Measurements from ENCODE around the gene PCDH9. TPM values are rescaled to one million over a fixed set of nuclear protein-coding genes. Genes with fewer than 3 reads are reported as not detected.

The PCDH9 gene
- total RNA-seq, 1 experiment from 2014 or later, result 5.6 TPM

GRCh38 chr13:67230404-67231288, 510 bp upstream of the PCDH9 start:
- Histone ChIP-seq H3K4me3 (peak overlapping the region; percentile 73), H3K27me3 (no peaks in the 10 kb centered on the region), H3K27ac (peak overlapping the region; percentile 82), H3K36me3 (no peaks in the 10 kb centered on the region), H3K4me1 (0 out of 2 replicates have a peak, but pooled peaks cover 2% of the 10 kb centered on the region), H3K9me3 (replicated peaks) (no peaks in the 10 kb centered on the region)
- DNase-seq, result peak; percentile 95 to 96

DNA sequence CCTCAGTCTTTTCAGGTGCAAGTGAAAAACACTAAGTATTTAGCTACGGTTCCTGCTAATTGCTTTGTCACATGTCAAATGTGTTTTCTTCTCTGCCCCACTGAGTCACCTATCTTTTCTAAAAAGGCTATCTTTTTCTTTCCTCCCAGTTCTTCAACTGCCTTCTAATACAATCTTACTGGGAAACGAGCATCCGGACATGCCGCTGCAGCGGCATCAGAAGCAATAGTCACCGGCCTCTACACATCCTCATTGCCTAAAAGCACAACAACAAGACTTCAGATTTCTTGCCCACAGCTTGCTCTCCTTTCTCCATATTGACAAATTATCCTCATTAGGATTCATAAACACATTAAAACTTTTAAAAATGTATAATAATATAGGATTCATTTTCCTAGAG, 1.2 kb downstream of the PCDH9 start:
- no peak overlapping the region for H3K27ac ChIP-seq
- peak overlapping the region; percentile 73 for H3K4me3 ChIP-seq
- no peaks in the 10 kb centered on the region for H3K36me3 ChIP-seq
- H3K4me1 ChIP-seq, result peaks cover 4% of the 10 kb centered on the region
- DNase-seq, result peak in 1 of 2 experiments; percentile 36
- no peaks in the 10 kb centered on the region for H3K27me3 ChIP-seq
- no peaks in the 10 kb centered on the region for H3K9me3 ChIP-seq (replicated peaks)

GRCh38 chr13:67228031-67228430, 2.1 kb downstream of the PCDH9 start:
- no peak for DNase-seq
- peaks cover 8% of the 10 kb centered on the region for H3K4me1 ChIP-seq
- H3K9me3 ChIP-seq (replicated peaks), result no peaks in the 10 kb centered on the region
- H3K4me3 ChIP-seq, result no peak overlapping the region; the same call in 1 of the 2 replicates
- H3K27ac ChIP-seq, result no peak overlapping the region
- no peaks in the 10 kb centered on the region for H3K36me3 ChIP-seq
- no peaks in the 10 kb centered on the region for H3K27me3 ChIP-seq

GRCh38 chr13:67227131-67227983, 2.8 kb downstream of the PCDH9 start:
- Histone ChIP-seq H3K27me3 (no peaks in the 10 kb centered on the region), H3K27ac (no peak overlapping the region), H3K4me1 (peaks cover 8% of the 10 kb centered on the region), H3K9me3 (replicated peaks) (no peaks in the 10 kb centered on the region), H3K4me3 (no peak overlapping the region), H3K36me3 (no peaks in the 10 kb centered on the region)
- DNase-seq, result no peak

DNA sequence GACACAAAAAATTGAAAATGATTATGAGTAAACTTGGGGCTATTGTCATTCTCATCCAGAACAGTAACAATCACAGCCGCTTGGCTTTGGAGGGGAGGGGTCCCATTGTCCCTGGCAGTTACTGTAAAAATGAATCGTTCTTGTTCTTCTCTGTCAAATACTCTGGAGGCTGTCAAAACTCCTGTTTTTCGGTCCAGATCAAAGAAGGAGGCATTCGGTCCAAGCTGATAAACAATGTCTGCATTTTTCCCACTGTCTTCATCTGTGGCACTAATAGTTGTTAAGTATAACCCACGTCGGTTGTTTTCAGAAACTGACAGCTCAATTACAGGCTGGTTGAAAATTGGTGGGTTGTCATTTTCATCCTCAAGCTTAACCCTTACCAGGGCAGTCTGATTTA, 3.4 kb downstream of the PCDH9 start:
- Histone ChIP-seq H3K4me3 (no peak overlapping the region), H3K36me3 (no peaks in the 10 kb centered on the region), H3K4me1 (peaks cover 6% of the 10 kb centered on the region), H3K27ac (no peak overlapping the region), H3K27me3 (no peaks in the 10 kb centered on the region), H3K9me3 (replicated peaks) (no peaks in the 10 kb centered on the region)
- DNase-seq, result no peak

GRCh38 chr13:67225252-67226159, 4.6 kb downstream of the PCDH9 start:
- H3K36me3 ChIP-seq, result no peaks in the 10 kb centered on the region
- no peak overlapping the region for H3K27ac ChIP-seq
- H3K4me1 ChIP-seq, result peaks cover 6% of the 10 kb centered on the region
- no peaks in the 10 kb centered on the region for H3K27me3 ChIP-seq
- H3K9me3 ChIP-seq (replicated peaks), result no peaks in the 10 kb centered on the region
- no peak overlapping the region for H3K4me3 ChIP-seq
- no peak for DNase-seq

DNA sequence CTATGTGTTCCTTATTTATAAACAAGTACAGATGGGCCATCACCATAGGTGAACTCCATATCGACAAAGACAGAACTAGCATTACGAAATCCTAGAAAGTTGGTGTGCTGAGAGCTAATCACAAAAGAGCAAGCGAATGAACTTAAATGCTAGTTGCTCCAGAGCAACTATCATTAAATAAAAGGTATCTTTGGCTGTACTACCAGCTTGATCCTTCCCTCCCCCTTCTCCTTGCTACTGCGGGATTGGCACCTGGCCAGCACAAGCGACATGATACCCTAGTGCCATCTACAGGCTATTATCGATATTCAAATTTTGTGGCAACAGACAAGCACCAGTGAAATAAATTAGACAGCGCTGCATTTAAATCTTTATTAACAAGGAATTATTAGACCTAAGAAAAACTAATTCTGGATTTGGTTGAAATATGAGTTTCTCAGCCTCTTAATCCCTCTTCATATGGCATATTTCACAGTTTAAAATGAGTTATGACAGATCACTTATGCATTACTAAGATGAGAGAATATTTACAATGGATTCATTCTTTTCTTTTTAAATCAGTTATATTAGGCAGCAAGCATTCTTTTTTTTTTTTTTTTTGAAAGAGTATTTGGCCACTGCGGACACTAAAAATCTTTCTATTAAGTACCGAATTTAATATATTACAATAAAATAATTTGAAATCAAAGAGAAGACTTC, 5.8 kb downstream of the PCDH9 start:
- Histone ChIP-seq H3K27me3 (no peaks in the 10 kb centered on the region), H3K4me3 (no peak overlapping the region), H3K27ac (no peak overlapping the region), H3K36me3 (no peaks in the 10 kb centered on the region), H3K9me3 (replicated peaks) (no peaks in the 10 kb centered on the region), H3K4me1 (peaks cover 6% of the 10 kb centered on the region)
- DNase-seq, result peak; percentile 64 to 86

DNA sequence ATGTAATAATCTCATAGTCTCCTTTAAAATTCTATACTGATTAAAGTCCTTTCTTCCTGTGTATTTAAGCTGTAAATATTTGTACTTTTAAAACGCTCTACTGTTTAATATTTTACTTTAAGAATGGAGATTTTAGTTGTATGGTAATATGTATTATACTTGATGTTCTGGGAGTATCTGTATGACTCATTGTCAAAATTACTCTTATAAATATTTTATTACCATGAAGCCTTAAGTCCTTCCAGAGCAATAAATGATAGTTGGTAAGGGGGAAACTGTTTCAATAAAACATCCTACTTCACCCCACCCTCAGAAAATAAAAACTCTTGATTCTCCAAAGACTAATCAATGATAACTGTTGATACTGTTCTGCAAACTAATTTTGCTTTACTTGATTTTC, 6.4 kb downstream of the PCDH9 start:
- no peaks in the 10 kb centered on the region for H3K9me3 ChIP-seq (replicated peaks)
- H3K27me3 ChIP-seq, result no peaks in the 10 kb centered on the region
- peaks cover 6% of the 10 kb centered on the region for H3K4me1 ChIP-seq
- H3K36me3 ChIP-seq, result no peaks in the 10 kb centered on the region
- H3K4me3 ChIP-seq, result no peak overlapping the region
- no peak for DNase-seq
- H3K27ac ChIP-seq, result no peak overlapping the region

DNA sequence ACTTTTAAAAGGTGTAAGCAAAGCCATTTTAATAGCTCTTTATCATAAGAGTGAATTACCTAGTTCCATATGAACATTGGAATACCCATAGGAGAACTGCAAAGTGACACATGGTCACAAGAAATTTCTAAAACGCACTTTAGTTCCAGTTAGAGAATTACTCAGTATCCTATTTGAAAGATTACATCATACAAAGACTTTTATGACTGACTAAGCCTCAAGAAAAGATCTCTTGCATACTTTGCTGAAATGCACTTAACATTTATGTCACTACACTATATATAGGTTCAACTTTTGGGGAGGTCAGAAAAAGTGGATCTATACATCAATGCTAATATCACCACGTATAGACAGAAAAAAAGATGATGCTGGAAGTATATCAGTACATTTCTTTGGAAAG, 7.1 kb downstream of the PCDH9 start:
- DNase-seq, result no peak
- H3K27ac ChIP-seq, result 0 out of 2 replicates have a peak overlapping the region, but pooled peaks have one; percentile 0

DNA sequence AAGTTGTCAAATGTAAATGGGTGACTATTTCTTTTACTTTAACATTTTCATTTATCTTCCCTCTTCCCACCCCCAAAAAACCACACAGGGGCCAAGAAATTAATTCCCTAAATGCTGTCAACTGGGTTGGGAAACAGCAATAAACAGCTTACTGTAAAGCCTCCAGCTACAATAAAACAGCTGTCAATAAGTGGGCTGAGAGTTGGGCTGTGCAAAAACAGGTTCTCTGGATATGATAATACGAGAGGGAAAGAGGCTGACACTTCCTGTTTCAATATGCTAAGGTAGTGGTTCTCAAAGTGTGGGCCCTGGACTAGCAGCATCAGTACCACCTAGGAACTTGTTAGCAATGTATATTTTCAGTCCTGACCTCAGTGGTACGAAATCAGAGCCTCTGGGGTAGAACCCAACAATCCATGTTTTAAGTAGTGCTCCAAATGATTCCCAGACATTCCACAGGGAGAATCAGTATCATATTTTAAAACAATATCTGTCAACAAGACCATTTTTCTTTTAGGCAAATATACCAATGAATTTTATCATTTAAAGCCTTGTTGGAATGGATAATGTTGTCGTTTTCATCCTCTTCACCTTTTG, 8.4 kb downstream of the PCDH9 start:
- no peak overlapping the region for H3K4me3 ChIP-seq
- DNase-seq, result peak in 1 of 2 experiments; percentile 44
- no peaks in the 10 kb centered on the region for H3K27me3 ChIP-seq
- H3K9me3 ChIP-seq (replicated peaks), result no peaks in the 10 kb centered on the region
- no peak overlapping the region for H3K27ac ChIP-seq
- no peaks in the 10 kb centered on the region for H3K36me3 ChIP-seq
- peaks cover 6% of the 10 kb centered on the region for H3K4me1 ChIP-seq

More for the DNA sequence above, 7.1 kb downstream of the PCDH9 start:
- peaks cover 6% of the 10 kb centered on the region for H3K4me1 ChIP-seq
- H3K9me3 ChIP-seq (replicated peaks), result no peaks in the 10 kb centered on the region
- H3K36me3 ChIP-seq, result no peaks in the 10 kb centered on the region
- H3K27me3 ChIP-seq, result no peaks in the 10 kb centered on the region
- H3K4me3 ChIP-seq, result no peak overlapping the region

DNA sequence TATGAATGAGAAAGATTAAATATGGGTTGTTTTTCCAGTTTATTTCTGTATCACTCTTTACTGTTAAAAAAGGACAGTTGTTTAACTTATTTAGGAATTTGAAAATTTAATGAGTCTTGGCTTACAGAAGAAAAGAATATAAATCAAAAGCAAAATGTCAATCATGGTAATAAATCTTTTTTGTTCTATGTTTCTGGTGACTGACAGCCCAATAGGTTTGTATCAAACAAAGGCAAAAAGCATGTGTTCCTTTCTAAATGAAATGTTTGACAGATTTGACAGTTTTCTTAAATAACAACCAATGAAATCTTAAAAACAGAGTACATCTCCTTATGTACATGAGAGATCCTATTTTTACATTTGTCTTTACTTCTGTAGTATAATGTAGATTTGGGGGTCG, 11.0 kb downstream of the PCDH9 start:
- Histone ChIP-seq H3K36me3 (no peaks in the 10 kb centered on the region), H3K27ac (no peak overlapping the region), H3K27me3 (no peaks in the 10 kb centered on the region), H3K4me3 (no peak overlapping the region), H3K4me1 (peaks cover 6% of the 10 kb centered on the region), H3K9me3 (replicated peaks) (no peaks in the 10 kb centered on the region)
- DNase-seq, result no peak

DNA sequence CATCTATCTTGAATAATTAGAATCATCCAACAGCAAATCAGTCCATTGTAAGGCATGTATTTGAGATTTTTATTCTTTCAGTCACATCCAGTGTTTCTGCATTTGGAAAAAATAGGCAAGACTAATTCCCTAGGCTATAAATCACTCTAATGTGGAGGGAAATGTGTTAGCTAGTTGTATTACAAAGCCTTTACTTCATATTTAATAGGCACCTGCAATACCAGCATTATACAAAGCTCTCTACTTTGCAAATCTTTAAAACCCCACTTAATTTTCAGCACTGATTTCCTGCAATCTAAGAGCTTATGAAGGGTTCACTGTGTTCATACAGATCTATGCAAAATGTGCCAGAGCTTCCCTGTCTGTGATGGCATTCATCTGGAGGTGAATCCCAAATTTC, 12.3 kb downstream of the PCDH9 start:
- no peak overlapping the region for H3K27ac ChIP-seq
- H3K36me3 ChIP-seq, result no peaks in the 10 kb centered on the region
- no peaks in the 10 kb centered on the region for H3K4me1 ChIP-seq
- H3K4me3 ChIP-seq, result no peak overlapping the region
- H3K27me3 ChIP-seq, result no peaks in the 10 kb centered on the region
- no peak for DNase-seq
- H3K9me3 ChIP-seq (replicated peaks), result no peaks in the 10 kb centered on the region

DNA sequence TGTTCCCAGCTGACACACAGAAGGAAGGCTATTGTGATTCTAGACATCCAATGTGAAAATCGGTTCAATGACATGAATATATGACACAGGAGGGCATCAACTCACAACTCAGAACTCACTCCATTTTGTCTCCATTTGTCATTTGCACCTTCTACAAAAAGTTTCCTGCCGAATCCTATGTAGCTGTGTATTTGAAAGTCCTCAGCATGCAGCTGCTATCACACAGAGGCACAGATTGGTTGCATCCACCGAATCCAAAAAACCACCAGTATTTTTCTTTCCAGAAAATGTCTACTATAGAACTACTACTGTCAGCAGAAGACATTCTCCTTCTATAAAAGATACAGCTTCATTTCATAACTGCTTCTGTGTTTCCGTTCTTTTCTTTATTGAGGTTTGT, 13.3 kb downstream of the PCDH9 start:
- DNase-seq, result no peak
- Histone ChIP-seq H3K4me3 (no peak overlapping the region), H3K27ac (no peak overlapping the region), H3K9me3 (replicated peaks) (no peaks in the 10 kb centered on the region), H3K36me3 (no peaks in the 10 kb centered on the region), H3K27me3 (no peaks in the 10 kb centered on the region), H3K4me1 (no peaks in the 10 kb centered on the region)

All from SJCRH30 (cell line).